ENCODE results near the gene PPM1F. TPM values are rescaled to one million over a fixed set of nuclear protein-coding genes. Genes with fewer than 3 reads are reported as not detected.

PPM1F gene
- total RNA-seq = 10 to 100 TPM; 18.7 to 29.9 (median 24.4) TPM
- total RNA-seq (2013) = 20.5 TPM
- 17.6 to 76.1 (median 46.8) reads per million in 29 experiments for total RNA-seq

DNA sequence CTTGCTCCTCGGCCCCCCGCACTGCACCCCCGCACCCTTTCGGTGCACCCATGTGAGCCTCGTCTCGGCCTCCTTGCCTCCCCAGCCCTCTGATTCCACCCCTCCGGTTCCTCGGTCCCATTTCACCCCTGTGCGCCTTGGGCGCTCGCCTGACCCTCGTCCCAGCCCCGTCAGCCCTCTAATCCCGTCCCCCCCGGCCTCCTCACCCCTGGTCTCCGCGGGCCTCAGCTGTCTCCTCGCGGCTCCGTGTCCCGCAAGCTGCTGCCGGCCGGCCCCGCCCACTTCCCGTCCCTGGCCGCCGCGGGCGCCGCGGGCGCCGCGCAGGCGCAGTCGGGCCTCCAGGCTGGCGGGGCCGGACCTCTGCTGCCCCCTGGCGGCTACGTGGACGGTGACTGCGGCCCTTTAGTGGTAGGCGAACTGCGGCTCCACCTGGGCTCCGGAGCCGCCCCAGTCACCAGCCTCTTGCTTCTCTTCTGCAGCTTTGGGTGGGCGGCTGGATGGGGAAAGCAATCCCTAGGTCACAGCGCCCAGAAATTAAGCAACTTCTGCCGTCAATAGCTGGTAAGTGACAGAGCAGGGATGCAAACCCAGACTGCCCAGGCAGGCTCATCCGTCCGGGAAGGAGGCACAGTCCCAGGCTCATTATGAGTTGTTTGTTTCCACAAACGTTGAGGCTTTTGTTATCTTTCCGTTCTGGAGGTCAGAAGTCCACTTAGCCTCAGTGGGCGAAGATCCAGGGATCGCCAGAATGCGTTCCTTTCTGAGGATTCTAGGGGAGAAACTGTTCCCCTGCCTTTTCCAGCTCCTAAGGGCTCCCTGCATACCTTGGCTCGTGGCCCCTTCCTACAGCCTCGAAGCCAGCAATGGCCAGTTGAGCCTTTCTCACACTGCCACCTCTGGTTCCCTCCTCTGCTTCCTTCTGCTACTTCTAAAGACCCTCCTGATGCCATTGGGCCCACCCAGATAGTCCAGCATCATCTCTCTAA is at the start of gene PPM1F:
PPM1F (minus strand) TSS at position 263 of the 986 bp plus-strand sequence. CDS start 6,800 bp downstream, outside the sequence.
- ATAC-seq (replicated peaks in 1 of 4) (peak; percentile 88 to 92 (median 88)), DNase-seq (peak; percentile 72 to 96 (median 88))
- Histone ChIP-seq H3K27me3 (replicated peaks in 1 of 2; ENCODE audit: control insufficient read depth in 2 of 2, extremely low read depth in 1 of 2, insufficient read depth in 2 of 2, low read length in 1 of 2) (peaks cover 0 to 9% of the 10 kb centered on the region in 2 experiments), H3K9me3 (no peaks in the 10 kb centered on the region), H3K36me3 (ENCODE audit: control insufficient read depth in 2 of 2, extremely low read depth in 1 of 2, insufficient read depth in 1 of 2, low read length in 1 of 2) (no peaks in the 10 kb centered on the region), H3K27ac (ENCODE audit: low read length) (no peak within 1 kb of the TSS), H3K4me3 (ENCODE audit: control insufficient read depth in 1 of 2, extremely low read depth in 1 of 2, low read length in 1 of 2) (peak within 1 kb of the TSS; percentile 74 to 79), H3K4me1 (ENCODE audit: control insufficient read depth in 1 of 2, extremely low read depth in 1 of 2, insufficient read depth in 2 of 2, low read length in 2 of 2) (peaks cover 0 to 21% of the 10 kb centered on the region in 2 experiments)
- H3K27ac Mint-ChIP-seq = peak within 1 kb of the TSS in 1 of 2 donors; percentile 71
- no peaks in the 10 kb centered on the region for H3K9me3 Mint-ChIP-seq
- H3K4me1 Mint-ChIP-seq = peaks cover 12 to 18% (median 12%) of the 10 kb centered on the region in 3 donors
- H3K36me3 Mint-ChIP-seq = no peaks in the 10 kb centered on the region
- CTCF ChIA-PET = interaction anchor here (0.6 to 1.3 kb wide), 10 partner anchors 13 to 240 kb away, joined by 3 to 9 read pairs (median 4); partner anchors contain the start of genes MAPK1 (in 1 of the 2) and TOP3B (in 1 of the 2)
- POLR2A ChIA-PET = no interaction called here
- WGBS (ENCODE audit: insufficient coverage) = 13% methylated on average over 49 of the region's 58 CpGs
- peak within 1 kb of the TSS; percentile 78 to 82 (median 79) for H3K4me3 Mint-ChIP-seq
- H3K27me3 Mint-ChIP-seq = no peaks in the 10 kb centered on the region

DNA sequence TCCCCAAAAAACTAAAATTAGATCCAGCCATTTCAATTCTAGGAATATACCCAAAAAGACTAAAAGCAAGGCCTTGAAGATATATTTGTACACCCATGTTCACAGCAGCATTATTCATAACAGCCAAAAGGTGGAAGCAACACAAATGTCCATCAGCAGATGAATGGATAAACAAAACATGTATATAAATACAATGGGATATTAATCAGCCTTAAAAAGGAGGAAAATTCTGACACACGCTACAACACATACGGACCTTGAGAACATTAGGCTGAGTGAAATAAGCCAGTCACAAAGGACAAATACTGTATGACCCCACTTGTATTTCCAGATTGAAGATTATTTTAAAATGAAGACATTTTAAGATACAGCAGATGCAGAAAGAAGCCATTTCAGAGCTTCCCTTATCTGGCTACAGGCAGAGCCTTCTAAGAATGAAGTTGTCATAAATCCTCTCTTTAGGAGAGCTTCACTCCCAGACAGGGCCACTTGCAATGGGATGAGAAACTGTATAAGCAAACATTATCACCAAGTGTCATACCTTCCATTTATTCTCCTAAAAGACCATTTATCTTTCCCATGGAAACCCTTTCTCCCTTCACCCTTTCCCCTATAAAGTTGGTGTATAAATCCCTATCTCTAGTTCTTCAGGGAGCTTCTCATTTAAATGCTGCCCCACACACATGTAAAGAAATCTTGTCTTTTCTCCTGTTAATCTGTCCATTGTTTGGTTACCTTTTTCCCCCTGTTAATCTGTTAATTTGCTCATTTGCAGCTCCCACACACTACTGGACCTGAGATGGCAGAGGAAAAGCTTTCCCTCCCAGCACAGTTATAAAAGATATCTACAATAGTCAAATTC is 49.2 kb upstream of the PPM1F start:
- no peaks in the 10 kb centered on the region for H3K4me1 ChIP-seq (ENCODE audit: control insufficient read depth in 1 of 2, extremely low read depth in 1 of 2, insufficient read depth in 2 of 2, low read length in 2 of 2)
- no peaks in the 10 kb centered on the region for H3K9me3 Mint-ChIP-seq

DNA sequence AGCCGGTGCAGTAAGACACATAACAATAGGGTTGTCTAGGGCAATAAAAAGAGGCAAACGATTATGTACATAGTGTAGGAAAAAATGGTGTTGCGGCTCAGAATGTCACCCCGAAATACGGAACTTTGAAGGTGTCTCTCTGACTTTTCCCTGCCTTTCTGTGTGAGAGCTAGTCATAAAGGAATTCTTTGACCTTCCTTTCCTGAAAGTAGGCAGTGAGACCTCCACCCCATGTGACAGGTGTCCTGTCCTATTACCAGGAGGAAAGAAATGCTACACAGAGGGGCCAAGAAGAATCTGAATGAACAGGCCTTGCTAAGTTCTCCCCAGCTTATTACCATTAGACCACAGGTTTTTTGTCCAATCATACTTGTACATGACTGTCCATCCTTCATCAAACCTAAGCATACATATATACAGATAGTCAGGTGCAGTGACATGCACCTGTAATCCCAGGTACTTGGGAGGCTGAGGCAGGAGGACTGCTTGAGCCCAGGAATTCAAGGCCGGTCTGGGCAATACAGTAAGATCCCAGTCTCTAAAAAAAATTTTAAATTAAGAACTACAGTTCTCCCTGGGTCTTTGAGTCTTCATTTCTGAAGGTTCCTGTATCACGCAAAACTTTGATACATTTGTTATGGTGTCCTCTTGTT is 46.1 kb upstream of the PPM1F start:
- DNase-seq (no peak), ATAC-seq (replicated peaks in 1 of 4) (no peak)
- Mint-ChIP-seq H3K36me3 (no peaks in the 10 kb centered on the region), H3K27ac (no peak overlapping the region), H3K4me1 (no peaks in the 10 kb centered on the region), H3K9me3 (no peaks in the 10 kb centered on the region), H3K4me3 (no peak overlapping the region), H3K27me3 (peaks cover 0 to 4% of the 10 kb centered on the region in 2 donors)
- Histone ChIP-seq H3K27ac (ENCODE audit: low read length) (no peak overlapping the region), H3K27me3 (replicated peaks in 1 of 2; ENCODE audit: control insufficient read depth in 2 of 2, extremely low read depth in 1 of 2, insufficient read depth in 2 of 2, low read length in 1 of 2) (peaks cover 0 to 5% of the 10 kb centered on the region in 2 experiments), H3K9me3 (no peaks in the 10 kb centered on the region), H3K36me3 (ENCODE audit: control insufficient read depth in 2 of 2, extremely low read depth in 1 of 2, insufficient read depth in 1 of 2, low read length in 1 of 2) (no peaks in the 10 kb centered on the region), H3K4me3 (ENCODE audit: control insufficient read depth in 1 of 2, extremely low read depth in 1 of 2, low read length in 1 of 2) (no peak overlapping the region), H3K4me1 (ENCODE audit: control insufficient read depth in 1 of 2, extremely low read depth in 1 of 2, insufficient read depth in 2 of 2, low read length in 2 of 2) (no peaks in the 10 kb centered on the region)
- ChIA-PET CTCF (no interaction called here), POLR2A (no interaction called here)
- 91% methylated on average over 4 of the region's 7 CpGs for WGBS (ENCODE audit: insufficient coverage)

More for the DNA sequence above, 49.2 kb upstream of the PPM1F start:
- DNase-seq = no peak
- POLR2A ChIA-PET = no interaction called here
- H3K4me1 Mint-ChIP-seq = no peaks in the 10 kb centered on the region
- H3K27ac Mint-ChIP-seq = no peak overlapping the region
- Histone ChIP-seq H3K27me3 (replicated peaks in 1 of 2; ENCODE audit: control insufficient read depth in 2 of 2, extremely low read depth in 1 of 2, insufficient read depth in 2 of 2, low read length in 1 of 2) (peaks cover 0 to 5% of the 10 kb centered on the region in 2 experiments), H3K36me3 (ENCODE audit: control insufficient read depth in 2 of 2, extremely low read depth in 1 of 2, insufficient read depth in 1 of 2, low read length in 1 of 2) (no peaks in the 10 kb centered on the region), H3K27ac (ENCODE audit: low read length) (no peak overlapping the region), H3K4me3 (ENCODE audit: control insufficient read depth in 1 of 2, extremely low read depth in 1 of 2, low read length in 1 of 2) (no peak overlapping the region), H3K9me3 (no peaks in the 10 kb centered on the region)
- CTCF ChIA-PET = interaction anchor here in 1 of 2 donors (1.0 kb wide), 1 partner anchor 10 kb away, joined by 3 read pairs; no protein-coding TSS in a partner anchor
- no peak for ATAC-seq (replicated peaks in 1 of 4)
- peaks cover 0 to 4% of the 10 kb centered on the region in 2 donors for H3K27me3 Mint-ChIP-seq
- WGBS (ENCODE audit: insufficient coverage) = no CpG with 5 or more reads among the region's 2 CpGs
- no peaks in the 10 kb centered on the region for H3K36me3 Mint-ChIP-seq
- H3K4me3 Mint-ChIP-seq = no peak overlapping the region

GRCh38 chr22:21996175-21996720 is 43.6 kb upstream of the PPM1F start:
- DNase-seq (no peak), ATAC-seq (replicated peaks in 1 of 4) (no peak)
- no peak overlapping the region for H3K27ac ChIP-seq (ENCODE audit: low read length)
- Mint-ChIP-seq H3K36me3 (no peaks in the 10 kb centered on the region), H3K9me3 (no peaks in the 10 kb centered on the region), H3K27me3 (peaks cover 0 to 8% of the 10 kb centered on the region in 2 donors), H3K27ac (no peak overlapping the region), H3K4me3 (no peak overlapping the region), H3K4me1 (no peaks in the 10 kb centered on the region)
- H3K4me3 ChIP-seq (ENCODE audit: control insufficient read depth in 1 of 2, extremely low read depth in 1 of 2, low read length in 1 of 2) = no peak overlapping the region
- no peaks in the 10 kb centered on the region for H3K4me1 ChIP-seq (ENCODE audit: control insufficient read depth in 1 of 2, extremely low read depth in 1 of 2, insufficient read depth in 2 of 2, low read length in 2 of 2)
- ChIA-PET POLR2A (no interaction called here), CTCF (no interaction called here)
- H3K9me3 ChIP-seq = no peaks in the 10 kb centered on the region
- H3K27me3 ChIP-seq (replicated peaks in 1 of 2; ENCODE audit: control insufficient read depth in 2 of 2, extremely low read depth in 1 of 2, insufficient read depth in 2 of 2, low read length in 1 of 2) = peaks cover 0 to 14% of the 10 kb centered on the region in 2 experiments
- WGBS (ENCODE audit: insufficient coverage) = 100% methylated on average over 1 of the region's 5 CpGs
- no peaks in the 10 kb centered on the region for H3K36me3 ChIP-seq (ENCODE audit: control insufficient read depth in 2 of 2, extremely low read depth in 1 of 2, insufficient read depth in 1 of 2, low read length in 1 of 2)

GRCh38 chr22:21995660-21996059 is 43.0 kb upstream of the PPM1F start:
- H3K27ac ChIP-seq (ENCODE audit: low read length) = no peak overlapping the region
- ChIA-PET POLR2A (no interaction called here), CTCF (no interaction called here)
- H3K9me3 ChIP-seq = no peaks in the 10 kb centered on the region
- DNase-seq = no peak
- Mint-ChIP-seq H3K4me3 (no peak overlapping the region), H3K4me1 (no peaks in the 10 kb centered on the region), H3K36me3 (no peaks in the 10 kb centered on the region), H3K9me3 (no peaks in the 10 kb centered on the region), H3K27ac (no peak overlapping the region), H3K27me3 (peaks cover 3 to 10% of the 10 kb centered on the region in 2 donors)
- H3K4me1 ChIP-seq (ENCODE audit: control insufficient read depth in 1 of 2, extremely low read depth in 1 of 2, insufficient read depth in 2 of 2, low read length in 2 of 2) = no peaks in the 10 kb centered on the region
- H3K27me3 ChIP-seq (replicated peaks in 1 of 2; ENCODE audit: control insufficient read depth in 2 of 2, extremely low read depth in 1 of 2, insufficient read depth in 2 of 2, low read length in 1 of 2) = peaks cover 0 to 16% of the 10 kb centered on the region in 2 experiments
- no peaks in the 10 kb centered on the region for H3K36me3 ChIP-seq (ENCODE audit: control insufficient read depth in 2 of 2, extremely low read depth in 1 of 2, insufficient read depth in 1 of 2, low read length in 1 of 2)
- H3K4me3 ChIP-seq (ENCODE audit: control insufficient read depth in 1 of 2, extremely low read depth in 1 of 2, low read length in 1 of 2) = no peak overlapping the region
- WGBS (ENCODE audit: insufficient coverage) = 89% methylated on average over 3 of the region's 3 CpGs
- no peak for ATAC-seq (replicated peaks in 1 of 4)

Measured in T-cell (primary cell).